MM.1S (cell line): ENCODE results near the gene NUCKS1.

Experiments
- DNase-seq: peaks from one replicate; pipeline ENCODE4 v3.0.0-alpha.2; 2015
- H2AFZ ChIP-seq: fragments of 300-600 bp; sonication (generic); 2 replicates; pipeline ENCODE4 v1.6.0; 2016; ENCODE audit warnings: antibody characterized with exemption, low read length
- H3F3A ChIP-seq: fragments of 300-600 bp; sonication (generic); 2 replicates; pipeline ENCODE4 v1.6.1; 2016; ENCODE audit warnings: mild to moderate bottlenecking, antibody characterized with exemption, low read length, moderate library complexity, mixed read lengths; ENCODE audit not compliant: insufficient read depth
- H3K27ac ChIP-seq: fragments of 300-600 bp; sonication (generic); 2 replicates; pipeline ENCODE4 v1.5.1; 2016; ENCODE audit warnings: mild to moderate bottlenecking, low read length
- H3K27me3 ChIP-seq: fragments of 300-600 bp; sonication (generic); replicated peaks from 2 replicates; pipeline ENCODE4 v1.6.0; 2016; ENCODE audit warnings: low read length; ENCODE audit not compliant: insufficient read depth
- H3K36me3 ChIP-seq: fragments of 300-600 bp; sonication (generic); replicated peaks from 2 replicates; pipeline ENCODE4 v1.6.1; 2016; ENCODE audit warnings: mild to moderate bottlenecking, low read length, mixed read lengths; ENCODE audit not compliant: insufficient read depth
- H3K4me1 ChIP-seq: fragments of 300-600 bp; sonication (generic); 2 replicates; pipeline ENCODE4 v1.6.1; 2016; ENCODE audit warnings: low read length, mixed read lengths
- H3K4me2 ChIP-seq: fragments of 300-600 bp; sonication (generic); 2 replicates; pipeline ENCODE4 v1.6.0; 2016; ENCODE audit warnings: low read depth, low read length
- H3K4me3 ChIP-seq: fragments of 300-600 bp; sonication (generic); 2 replicates; pipeline ENCODE4 v1.5.1; 2016; ENCODE audit warnings: low read length, mixed read lengths
- H3K79me2 ChIP-seq: fragments of 300-600 bp; sonication (generic); 2 replicates; pipeline ENCODE4 v1.6.1; 2016; ENCODE audit warnings: mixed run types, low read length, mixed read lengths
- H3K9ac ChIP-seq: fragments of 300-600 bp; sonication (generic); 2 replicates; pipeline ENCODE4 v1.6.1; 2016; ENCODE audit warnings: low read length, mixed read lengths
- H3K9me2 ChIP-seq: fragments of 300-600 bp; sonication (generic); replicated peaks from 2 replicates; pipeline ENCODE4 v1.6.1; 2016; ENCODE audit warnings: mild to moderate bottlenecking, low read length, mixed read lengths; ENCODE audit not compliant: insufficient read depth
- H3K9me3 ChIP-seq: fragments of 300-600 bp; sonication (generic); replicated peaks from 2 replicates; pipeline ENCODE4 v1.6.1; 2016; ENCODE audit warnings: mild to moderate bottlenecking, low read length, mixed read lengths; ENCODE audit not compliant: insufficient read depth
- H4K20me1 ChIP-seq: fragments of 300-600 bp; sonication (generic); 2 replicates; pipeline ENCODE4 v1.6.1; 2016; ENCODE audit warnings: mild to moderate bottlenecking, low read length, moderate library complexity, mixed read lengths; ENCODE audit not compliant: insufficient read depth
- CTCF ChIP-seq: fragments of 300-600 bp; sonication (generic); IDR thresholded peaks from 2 replicates; pipeline ENCODE4 v1.5.1; 2016; ENCODE audit warnings: antibody characterized with exemption, low read length, mixed read lengths
- EZH2 ChIP-seq: fragments of 300-600 bp; sonication (generic); optimal IDR thresholded peaks from 2 replicates; pipeline ENCODE3; 2017; ENCODE audit warnings: low read depth, mild to moderate bottlenecking, antibody characterized with exemption, low read length, mixed read lengths
- EZH2phosphoT487 ChIP-seq: fragments of 300-600 bp; sonication (generic); IDR thresholded peaks from 2 replicates; pipeline ENCODE4 v1.6.1; 2018; ENCODE audit warnings: antibody characterized with exemption, low read length

The NUCKS1 gene

DNA sequence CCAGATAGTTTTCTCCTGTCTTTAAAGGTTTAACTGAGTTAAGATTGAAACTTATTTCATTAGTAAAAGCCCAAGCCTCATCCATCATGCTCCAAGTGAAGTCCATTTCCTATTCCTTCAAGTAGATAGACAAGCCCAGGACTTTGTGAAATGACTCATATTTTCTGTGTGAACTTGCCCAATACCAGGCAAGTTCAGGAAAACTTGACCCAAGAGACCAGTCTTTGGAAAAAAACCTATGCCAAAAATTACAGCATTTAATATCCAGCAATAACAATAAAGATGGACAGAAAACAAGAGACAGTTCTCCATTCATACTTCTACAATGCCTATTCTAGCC lies 25.7 kb upstream of the NUCKS1 start:
- peak overlapping the region; percentile 79 for H3K4me3 ChIP-seq

GRCh38 chr1:205775015-205775716 lies 25.2 kb upstream of the NUCKS1 start, which contains the start of gene RAB29:
RAB29 (minus strand) TSS chr1:205775482; CDS start chr1:205774956, 526 bp downstream.
- no peak within 1 kb of the TSS for H3K27ac ChIP-seq
- H4K20me1 ChIP-seq, result no peaks in the 10 kb centered on the region
- peaks cover 11% of the 10 kb centered on the region; the same call in 1 of the 2 replicates for H3K4me1 ChIP-seq
- H3F3A ChIP-seq, result peaks cover 12% of the 10 kb centered on the region
- no peaks in the 10 kb centered on the region for H3K36me3 ChIP-seq
- peak within 1 kb of the TSS; percentile 79 for H3K4me3 ChIP-seq
- H3K4me2 ChIP-seq, result peak within 1 kb of the TSS; percentile 78
- no peaks in the 10 kb centered on the region for H3K79me2 ChIP-seq
- TF ChIP-seq CTCF, result no peak
- no peak for TF ChIP-seq EZH2phosphoT487
- TF ChIP-seq EZH2, result no peak
- H3K9ac ChIP-seq, result peak within 1 kb of the TSS; percentile 63
- peak within 1 kb of the TSS; percentile 90 for H2AFZ ChIP-seq
- DNase-seq, result peak; percentile 92
- H3K27me3 ChIP-seq, result peaks cover 6% of the 10 kb centered on the region; the same call in 1 of the 2 replicates
- H3K9me3 ChIP-seq, result no peaks in the 10 kb centered on the region
- no peaks in the 10 kb centered on the region for H3K9me2 ChIP-seq

More for the DNA sequence above, 25.7 kb upstream of the NUCKS1 start:
- no peaks in the 10 kb centered on the region for H3K9me2 ChIP-seq
- no peak for DNase-seq
- no peaks in the 10 kb centered on the region for H3K9me3 ChIP-seq
- no peak overlapping the region for H3K9ac ChIP-seq
- TF ChIP-seq EZH2phosphoT487, result no peak
- no peak for TF ChIP-seq CTCF
- TF ChIP-seq EZH2, result no peak
- peak overlapping the region; percentile 78 for H3K4me2 ChIP-seq
- H3F3A ChIP-seq, result peaks cover 12% of the 10 kb centered on the region
- H3K4me1 ChIP-seq, result peaks cover 11% of the 10 kb centered on the region; the same call in 1 of the 2 replicates
- no peaks in the 10 kb centered on the region for H3K79me2 ChIP-seq
- H2AFZ ChIP-seq, result peak overlapping the region; percentile 90
- H3K36me3 ChIP-seq, result no peaks in the 10 kb centered on the region
- peaks cover 6% of the 10 kb centered on the region; the same call in 1 of the 2 replicates for H3K27me3 ChIP-seq
- H4K20me1 ChIP-seq, result no peaks in the 10 kb centered on the region
- no peak overlapping the region for H3K27ac ChIP-seq

GRCh38 chr1:205774198-205775014 lies 24.4 kb upstream of the NUCKS1 start:
- Histone ChIP-seq H3K4me3 (peak overlapping the region; percentile 79), H3K36me3 (no peaks in the 10 kb centered on the region), H3K9me2 (no peaks in the 10 kb centered on the region), H3F3A (peaks cover 12% of the 10 kb centered on the region), H3K9ac (peak overlapping the region; percentile 63), H4K20me1 (no peaks in the 10 kb centered on the region), H3K79me2 (no peaks in the 10 kb centered on the region), H3K27me3 (peaks cover 6% of the 10 kb centered on the region; the same call in 1 of the 2 replicates), H3K4me2 (peak overlapping the region; percentile 78), H2AFZ (peak overlapping the region; percentile 90), H3K27ac (no peak overlapping the region), H3K9me3 (no peaks in the 10 kb centered on the region), H3K4me1 (peaks cover 11% of the 10 kb centered on the region; the same call in 1 of the 2 replicates)
- TF ChIP-seq EZH2, result no peak
- no peak for TF ChIP-seq EZH2phosphoT487
- no peak for TF ChIP-seq CTCF
- DNase-seq, result no peak
